ENCODE measurements around the gene CCDC149.

DNA sequence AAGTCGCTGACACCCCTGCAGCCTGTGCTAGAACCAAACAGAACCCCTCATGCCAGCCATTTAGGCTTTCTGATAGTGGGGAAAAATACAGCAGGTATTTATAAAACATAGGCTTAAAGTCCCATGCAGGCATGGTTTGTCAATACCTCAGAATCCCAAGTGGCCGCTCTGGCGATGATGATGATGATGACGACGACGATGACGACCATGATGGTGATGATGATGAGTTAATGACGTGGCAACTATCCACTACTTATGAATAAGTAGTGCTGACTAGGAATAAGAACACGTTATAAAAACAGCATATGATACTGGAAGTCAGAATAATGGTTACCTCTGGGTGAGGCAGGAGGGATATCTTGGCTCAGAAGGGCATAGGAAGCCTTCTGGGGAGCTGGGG is 18.0 kb downstream of the CCDC149 start:
- TF ChIP-seq, protein P1, sequence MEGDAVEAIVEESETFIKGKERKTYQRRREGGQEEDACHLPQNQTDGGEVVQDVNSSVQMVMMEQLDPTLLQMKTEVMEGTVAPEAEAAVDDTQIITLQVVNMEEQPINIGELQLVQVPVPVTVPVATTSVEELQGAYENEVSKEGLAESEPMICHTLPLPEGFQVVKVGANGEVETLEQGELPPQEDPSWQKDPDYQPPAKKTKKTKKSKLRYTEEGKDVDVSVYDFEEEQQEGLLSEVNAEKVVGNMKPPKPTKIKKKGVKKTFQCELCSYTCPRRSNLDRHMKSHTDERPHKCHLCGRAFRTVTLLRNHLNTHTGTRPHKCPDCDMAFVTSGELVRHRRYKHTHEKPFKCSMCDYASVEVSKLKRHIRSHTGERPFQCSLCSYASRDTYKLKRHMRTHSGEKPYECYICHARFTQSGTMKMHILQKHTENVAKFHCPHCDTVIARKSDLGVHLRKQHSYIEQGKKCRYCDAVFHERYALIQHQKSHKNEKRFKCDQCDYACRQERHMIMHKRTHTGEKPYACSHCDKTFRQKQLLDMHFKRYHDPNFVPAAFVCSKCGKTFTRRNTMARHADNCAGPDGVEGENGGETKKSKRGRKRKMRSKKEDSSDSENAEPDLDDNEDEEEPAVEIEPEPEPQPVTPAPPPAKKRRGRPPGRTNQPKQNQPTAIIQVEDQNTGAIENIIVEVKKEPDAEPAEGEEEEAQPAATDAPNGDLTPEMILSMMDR (conservative IDR thresholded peaks at IDR 0.05; ENCODE audit: low read length), result no peak
- no peak for TF ChIP-seq EZH2phosphoT487 (IDR thresholded peaks at IDR 0.05; ENCODE audit: borderline replicate concordance, low read depth, low read length)
